ENCODE data around the gene TUBB3. TPM values are rescaled to one million over a fixed set of nuclear protein-coding genes. Genes with fewer than 3 reads are reported as not detected.
"Not testable (repeated sequence)": the region's sequence is repeated elsewhere in the genome, so short reads cannot be mapped to it uniquely, and the experiment has no call there.

The TUBB3 gene
- total RNA-seq, result under 1 TPM; 0.65 to 0.68 (median 0.66) TPM

GRCh38 chr16:89922884-89923639 lies at the start of gene TUBB3:
Gene TUBB3 (plus strand): TSS chr16:89923342. CDS start chr16:89923402, 60 bp downstream.
- Mint-ChIP-seq H3K36me3 (ENCODE audit: insufficient read depth) (no peaks in the 10 kb centered on the region), H3K4me3 (peak within 1 kb of the TSS; percentile 60), H3K4me1 (ENCODE audit: low read depth) (peaks cover 39% of the 10 kb centered on the region), H3K9me3 (no peaks in the 10 kb centered on the region), H3K27me3 (ENCODE audit: low read depth) (peaks cover 44% of the 10 kb centered on the region)
- ATAC-seq, result peak; percentile 33 to 47
- DNase-seq, result no peak

- peak; percentile 94 for DNase-seq
- Mint-ChIP-seq H3K4me3 (peak overlapping the region; percentile 85), H3K36me3 (ENCODE audit: insufficient read depth) (peaks cover 12% of the 10 kb centered on the region), H3K9me3 (no peaks in the 10 kb centered on the region), H3K4me1 (ENCODE audit: low read depth) (peaks cover 15% of the 10 kb centered on the region), H3K27me3 (ENCODE audit: low read depth) (no peaks in the 10 kb centered on the region)
- peak; percentile 78 to 83 for ATAC-seq
These were observed 49.0 kb upstream of the TUBB3 start for GRCh38 chr16:89873972-89874689.

- DNase-seq; H3K4me3 Mint-ChIP-seq; ATAC-seq; H3K9me3 Mint-ChIP-seq; H3K27me3 Mint-ChIP-seq (ENCODE audit: low read depth): not testable (repeated sequence)
- Mint-ChIP-seq H3K4me1 (ENCODE audit: low read depth) (peaks cover 20% of the 10 kb centered on the region), H3K36me3 (ENCODE audit: insufficient read depth) (peaks cover 30% of the 10 kb centered on the region)
These were observed 44.0 kb upstream of the TUBB3 start for GRCh38 chr16:89879123-89879522.

GRCh38 chr16:89880477-89881367 lies 42.4 kb upstream of the TUBB3 start:
- ATAC-seq (no peak), DNase-seq (no peak)
- H3K4me3 Mint-ChIP-seq, result no peak overlapping the region

GRCh38 chr16:89881368-89881730 lies 41.8 kb upstream of the TUBB3 start:
- H3K4me3 Mint-ChIP-seq, result no peak overlapping the region
- DNase-seq, result no peak
- H3K27me3 Mint-ChIP-seq (ENCODE audit: low read depth), result no peaks in the 10 kb centered on the region
- H3K4me1 Mint-ChIP-seq (ENCODE audit: low read depth), result peaks cover 7% of the 10 kb centered on the region
- H3K36me3 Mint-ChIP-seq (ENCODE audit: insufficient read depth), result peaks cover 37% of the 10 kb centered on the region
- H3K9me3 Mint-ChIP-seq, result no peaks in the 10 kb centered on the region
- no peak for ATAC-seq

More at GRCh38 chr16:89880477-89881367, 42.4 kb upstream of the TUBB3 start:
- Mint-ChIP-seq H3K36me3 (ENCODE audit: insufficient read depth) (peaks cover 35% of the 10 kb centered on the region), H3K9me3 (no peaks in the 10 kb centered on the region), H3K27me3 (ENCODE audit: low read depth) (no peaks in the 10 kb centered on the region), H3K4me1 (ENCODE audit: low read depth) (peaks cover 10% of the 10 kb centered on the region)

- Mint-ChIP-seq H3K36me3 (ENCODE audit: insufficient read depth) (peaks cover 39% of the 10 kb centered on the region), H3K27me3 (ENCODE audit: low read depth) (no peaks in the 10 kb centered on the region), H3K4me3 (no peak overlapping the region), H3K9me3 (no peaks in the 10 kb centered on the region), H3K4me1 (ENCODE audit: low read depth) (peaks cover 5% of the 10 kb centered on the region)
- ATAC-seq (no peak), DNase-seq (no peak)
These were observed 39.6 kb upstream of the TUBB3 start for GRCh38 chr16:89883346-89884040.

GRCh38 chr16:89884041-89884421 lies 39.1 kb upstream of the TUBB3 start:
- Mint-ChIP-seq H3K27me3 (ENCODE audit: low read depth) (no peaks in the 10 kb centered on the region), H3K4me3 (no peak overlapping the region), H3K4me1 (ENCODE audit: low read depth) (peaks cover 5% of the 10 kb centered on the region), H3K9me3 (no peaks in the 10 kb centered on the region), H3K36me3 (ENCODE audit: insufficient read depth) (peaks cover 41% of the 10 kb centered on the region)
- ATAC-seq, result no peak
- no peak for DNase-seq

GRCh38 chr16:89887243-89887642 lies 35.9 kb upstream of the TUBB3 start:
- ATAC-seq (no peak), DNase-seq (no peak)
- Mint-ChIP-seq H3K4me3 (no peak overlapping the region), H3K36me3 (ENCODE audit: insufficient read depth) (peaks cover 41% of the 10 kb centered on the region), H3K9me3 (no peaks in the 10 kb centered on the region), H3K27me3 (ENCODE audit: low read depth) (no peaks in the 10 kb centered on the region), H3K4me1 (ENCODE audit: low read depth) (peaks cover 9% of the 10 kb centered on the region)

- H3K27me3 Mint-ChIP-seq (ENCODE audit: low read depth), result no peaks in the 10 kb centered on the region
- peak; percentile 81 to 85 for ATAC-seq
- H3K4me3 Mint-ChIP-seq, result no peak overlapping the region
- no peaks in the 10 kb centered on the region for H3K9me3 Mint-ChIP-seq
- peaks cover 25% of the 10 kb centered on the region for H3K36me3 Mint-ChIP-seq (ENCODE audit: insufficient read depth)
- no peak for DNase-seq
- H3K4me1 Mint-ChIP-seq (ENCODE audit: low read depth), result peaks cover 9% of the 10 kb centered on the region
These were observed 32.9 kb upstream of the TUBB3 start for GRCh38 chr16:89890200-89890599.

- H3K36me3 Mint-ChIP-seq (ENCODE audit: insufficient read depth), result peaks cover 22% of the 10 kb centered on the region
- peaks cover 9% of the 10 kb centered on the region for H3K4me1 Mint-ChIP-seq (ENCODE audit: low read depth)
- no peaks in the 10 kb centered on the region for H3K27me3 Mint-ChIP-seq (ENCODE audit: low read depth)
- H3K9me3 Mint-ChIP-seq, result no peaks in the 10 kb centered on the region
- DNase-seq (no peak), ATAC-seq (no peak)
- no peak overlapping the region for H3K4me3 Mint-ChIP-seq
These were observed 32.1 kb upstream of the TUBB3 start for GRCh38 chr16:89890886-89891657.

GRCh38 chr16:89892055-89892630 lies 31.0 kb upstream of the TUBB3 start:
- ATAC-seq (no peak), DNase-seq (no peak)
- peaks cover 9% of the 10 kb centered on the region for H3K4me1 Mint-ChIP-seq (ENCODE audit: low read depth)
- no peaks in the 10 kb centered on the region for H3K27me3 Mint-ChIP-seq (ENCODE audit: low read depth)
- H3K4me3 Mint-ChIP-seq, result no peak overlapping the region
- H3K36me3 Mint-ChIP-seq (ENCODE audit: insufficient read depth), result peaks cover 25% of the 10 kb centered on the region
- H3K9me3 Mint-ChIP-seq, result no peaks in the 10 kb centered on the region

GRCh38 chr16:89892635-89893034 lies 30.5 kb upstream of the TUBB3 start:
- Mint-ChIP-seq H3K4me3 (no peak overlapping the region), H3K27me3 (ENCODE audit: low read depth) (no peaks in the 10 kb centered on the region), H3K4me1 (ENCODE audit: low read depth) (peaks cover 9% of the 10 kb centered on the region), H3K9me3 (no peaks in the 10 kb centered on the region), H3K36me3 (ENCODE audit: insufficient read depth) (peaks cover 25% of the 10 kb centered on the region)
- DNase-seq (no peak), ATAC-seq (no peak)
